Thyroid gland (tissue), 4 donors: ENCODE data around the gene SUCLG2.

ENCODE experiments used
- CTCF ChIP-seq, 6 experiments: fragments of 200-600 bp in 3 of 6; fragments of 450-650 bp in 3 of 6; sonication (generic) in 3 of 6; IDR thresholded peaks; one replicate each; pipeline ENCODE4 v1.5.1; 2016 to 2019; ENCODE audit warnings: antibody characterized with exemption in 6 of 6, mild to moderate bottlenecking in 2 of 6, inconsistent platforms in 1 of 6, moderate library complexity in 1 of 6
- POLR2A ChIP-seq, 2 donors: fragments of 450-650 bp; IDR thresholded peaks; one replicate each; pipeline ENCODE4 v1.6.1; 2017; ENCODE audit warnings: antibody characterized with exemption in 2 of 2, mild to moderate bottlenecking in 2 of 2, moderate library complexity in 1 of 2

DNA sequence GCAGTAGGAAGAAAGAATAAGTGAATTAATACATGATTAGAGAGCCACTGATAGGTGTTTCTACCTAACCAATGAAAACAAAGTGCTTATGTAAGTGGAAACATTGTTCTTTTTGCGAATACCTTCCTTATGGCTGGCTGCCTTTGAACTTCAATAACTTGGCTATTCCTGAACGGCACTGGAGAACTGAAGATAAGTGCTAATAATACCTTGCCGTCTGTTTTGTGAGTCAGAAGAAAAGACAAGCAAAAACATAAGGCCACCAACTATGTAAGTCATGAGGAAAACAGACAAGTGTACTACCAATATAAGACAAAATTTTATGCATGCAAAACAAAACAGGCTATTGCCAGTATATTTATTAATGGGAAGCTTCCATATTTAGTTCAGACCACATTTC is 160.6 kb downstream of the SUCLG2 start:
- no peak for TF ChIP-seq POLR2A (IDR thresholded peaks at IDR 0.05)
- no peak for TF ChIP-seq CTCF (IDR thresholded peaks at IDR 0.05)
